Stimulated activated CD4-positive, alpha-beta T cell treated with anti-CD3 and anti-CD28 coated beads, Interleukin-1b, Interleukin-23, amount 100 ng/mL, for 4 hours (primary cell): Measurements from ENCODE around the gene ANO2.
"Not testable (repeated sequence)": the region's sequence is repeated elsewhere in the genome, so short reads cannot be mapped to it uniquely, and the experiment has no call there.

ENCODE experiments used
- DNase-seq, 2 donors: peaks; one replicate each; pipeline ENCODE4 v3.0.0-alpha.2; 2020; ENCODE audit warnings: low read depth in 2 of 2

ANO2 gene

DNA sequence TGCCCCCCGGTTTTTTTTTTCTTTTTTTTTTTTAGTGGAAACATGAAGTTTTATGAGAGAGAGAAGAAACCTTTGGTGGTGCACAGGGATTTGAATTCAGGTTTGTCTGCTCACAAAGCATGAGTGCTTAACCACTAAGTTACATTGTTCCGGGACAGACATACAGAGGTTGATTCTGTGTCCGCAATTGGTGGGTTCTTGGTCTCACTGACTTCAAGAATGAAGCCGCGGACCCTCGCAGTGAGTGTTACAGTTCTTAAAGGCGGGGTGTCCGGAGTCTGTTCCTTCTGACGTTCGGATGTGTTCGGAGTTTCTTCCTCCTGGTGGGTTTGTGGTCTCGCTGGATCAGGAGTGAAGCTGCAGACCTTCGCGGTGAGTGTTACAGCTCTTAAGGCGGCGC lies 57.2 kb downstream of the ANO2 start:
- DNase-seq = not testable (repeated sequence)

DNA sequence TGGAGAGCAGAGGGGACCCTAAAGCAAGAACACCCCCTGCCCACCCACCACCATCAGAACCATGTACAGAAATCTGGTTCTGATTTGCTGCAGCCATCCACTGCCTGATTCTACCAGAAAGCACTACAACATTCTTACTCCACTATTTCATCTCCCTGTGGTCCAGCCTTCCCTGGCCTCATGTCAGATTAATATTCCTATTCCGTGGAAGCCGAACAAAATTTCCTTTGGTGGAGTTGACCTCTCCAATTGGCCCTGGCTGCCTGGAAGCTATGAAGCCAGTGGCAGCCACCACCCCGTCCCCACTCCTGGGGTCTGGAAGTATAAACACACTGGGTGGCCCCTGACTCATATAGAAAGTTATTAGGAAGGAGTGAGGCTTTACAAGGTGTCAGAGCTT lies 60.2 kb downstream of the ANO2 start:
- no peak for DNase-seq

DNA sequence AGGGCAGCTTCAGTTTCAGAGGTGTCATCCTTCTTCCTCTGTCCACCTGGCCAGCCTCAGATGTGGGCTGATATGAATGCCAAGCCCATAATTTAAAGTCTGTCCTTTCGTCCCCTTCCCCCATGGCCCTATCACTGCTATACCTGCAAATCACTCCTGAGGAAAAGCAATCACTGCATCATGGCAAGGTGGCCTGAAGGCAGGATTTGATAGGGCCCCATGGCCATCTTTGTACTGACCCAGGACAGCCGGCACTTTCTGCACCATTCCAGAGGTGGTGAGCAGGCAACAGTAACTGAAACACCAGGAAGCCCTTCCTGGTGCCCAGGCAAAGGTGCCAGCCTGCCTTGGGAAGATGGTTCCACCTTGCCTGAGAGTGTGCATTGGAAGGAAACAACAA lies 60.8 kb downstream of the ANO2 start:
- no peak for DNase-seq

DNA sequence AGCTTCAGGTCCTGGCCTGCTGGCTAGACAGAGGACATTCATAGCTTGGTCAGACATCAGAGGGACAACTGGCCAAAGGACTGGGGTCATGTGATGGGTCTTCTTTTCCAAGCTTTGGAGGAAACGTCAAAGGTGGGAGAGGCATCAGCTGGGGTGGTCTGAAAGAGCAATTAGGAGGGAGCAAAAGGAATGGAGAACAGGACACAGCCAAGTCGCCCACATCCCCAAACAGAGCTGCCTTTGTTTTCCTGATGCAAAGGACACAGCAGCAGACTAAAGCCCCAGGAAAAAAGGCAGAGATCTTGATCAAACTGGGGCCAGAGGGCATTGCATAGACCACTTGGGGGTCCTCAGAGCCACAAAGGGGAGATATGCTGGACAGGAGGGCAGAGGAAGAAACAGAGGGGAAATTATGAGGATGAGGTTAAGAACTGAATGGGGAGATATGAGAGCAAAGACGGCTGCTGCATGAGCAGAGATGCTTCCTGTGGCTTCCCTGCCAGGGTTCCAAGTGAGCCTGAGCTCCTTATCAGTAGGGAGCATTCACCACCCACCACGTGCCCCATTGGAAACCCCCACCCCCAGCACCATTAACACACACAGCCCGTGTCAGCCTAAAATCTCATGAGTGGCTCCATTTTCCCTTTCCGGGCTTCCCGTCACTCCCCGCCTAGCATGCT lies 62.4 kb downstream of the ANO2 start:
- no peak for DNase-seq

- DNase-seq = no peak
These were observed 63.4 kb downstream of the ANO2 start for GRCh38 chr12:5881666-5882065.

- no peak for DNase-seq
These were observed 63.9 kb downstream of the ANO2 start for GRCh38 chr12:5881101-5881606.

- DNase-seq = no peak
These were observed 69.2 kb downstream of the ANO2 start for GRCh38 chr12:5875851-5876250.

GRCh38 chr12:5874514-5874913 lies 70.5 kb downstream of the ANO2 start:
- no peak for DNase-seq

DNA sequence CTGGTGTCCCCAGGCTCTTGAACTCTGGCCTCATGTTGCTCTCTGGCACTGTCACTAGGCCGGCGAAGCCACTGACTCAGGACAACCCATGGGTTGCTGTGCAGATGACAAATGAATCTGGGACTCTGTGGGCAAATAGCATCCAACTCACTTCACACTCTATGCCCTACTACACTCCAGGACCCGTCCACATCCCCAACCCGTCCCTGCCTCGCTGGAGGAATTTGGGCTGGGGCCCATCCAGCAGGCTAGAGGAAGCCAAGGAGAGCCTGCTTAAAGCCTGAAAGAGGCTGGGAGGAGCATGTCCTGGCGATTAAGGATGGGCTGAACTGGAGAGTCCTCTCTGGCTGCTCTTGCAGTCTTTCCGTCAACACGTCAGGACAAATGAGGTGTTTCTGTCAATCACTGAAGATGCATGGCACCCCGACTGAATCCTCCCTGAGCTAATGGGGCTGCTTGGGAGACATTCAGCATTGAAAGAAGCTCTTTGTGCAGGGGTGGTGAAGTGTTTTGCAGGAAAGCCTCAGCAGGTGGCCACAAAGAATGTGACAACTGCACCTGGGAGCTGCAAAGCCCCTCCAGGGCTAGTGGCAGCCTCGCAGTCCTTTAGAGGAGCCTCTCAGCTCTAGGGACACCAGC lies 71.7 kb downstream of the ANO2 start:
- no peak for DNase-seq

DNA sequence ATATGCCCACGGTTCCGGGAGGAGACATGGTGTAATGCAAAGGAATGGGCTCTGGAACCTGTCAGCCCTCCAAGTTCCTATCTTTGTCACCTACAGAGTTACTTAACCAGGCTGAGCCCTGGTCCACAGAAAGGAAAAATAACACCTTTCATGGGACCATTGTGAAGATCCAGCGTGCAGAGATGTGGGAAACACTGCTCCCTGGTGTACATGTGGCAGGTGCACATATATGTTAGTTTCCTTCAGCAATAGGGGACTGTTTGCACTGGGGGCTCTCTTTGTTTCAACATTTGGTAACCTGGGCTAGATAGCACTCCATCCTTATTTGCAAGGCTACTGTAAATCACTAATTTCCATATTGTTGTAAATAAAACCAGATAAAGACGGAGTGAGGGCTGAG lies 72.3 kb downstream of the ANO2 start:
- no peak for DNase-seq

DNA sequence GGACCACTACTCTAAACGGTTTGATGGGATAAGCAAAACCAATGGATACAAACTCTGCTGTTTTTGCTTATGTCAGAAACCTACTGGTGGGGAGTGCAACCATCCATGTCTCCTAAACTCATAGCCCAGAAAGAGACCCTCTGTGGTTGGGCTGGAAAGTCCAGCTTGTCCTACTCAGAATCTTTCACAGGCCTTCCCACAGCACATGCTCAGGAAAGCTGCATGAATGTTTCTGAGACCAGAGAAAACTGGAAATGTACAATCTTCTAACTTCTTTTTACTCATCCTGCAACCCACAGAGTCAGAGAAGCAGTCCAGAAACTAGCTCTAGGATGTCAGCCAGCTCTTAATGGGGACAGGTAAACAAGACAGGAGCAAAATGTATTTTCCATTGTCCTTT lies 73.3 kb downstream of the ANO2 start:
- DNase-seq = no peak

GRCh38 chr12:5870183-5870582 lies 74.9 kb downstream of the ANO2 start:
- DNase-seq = no peak

DNA sequence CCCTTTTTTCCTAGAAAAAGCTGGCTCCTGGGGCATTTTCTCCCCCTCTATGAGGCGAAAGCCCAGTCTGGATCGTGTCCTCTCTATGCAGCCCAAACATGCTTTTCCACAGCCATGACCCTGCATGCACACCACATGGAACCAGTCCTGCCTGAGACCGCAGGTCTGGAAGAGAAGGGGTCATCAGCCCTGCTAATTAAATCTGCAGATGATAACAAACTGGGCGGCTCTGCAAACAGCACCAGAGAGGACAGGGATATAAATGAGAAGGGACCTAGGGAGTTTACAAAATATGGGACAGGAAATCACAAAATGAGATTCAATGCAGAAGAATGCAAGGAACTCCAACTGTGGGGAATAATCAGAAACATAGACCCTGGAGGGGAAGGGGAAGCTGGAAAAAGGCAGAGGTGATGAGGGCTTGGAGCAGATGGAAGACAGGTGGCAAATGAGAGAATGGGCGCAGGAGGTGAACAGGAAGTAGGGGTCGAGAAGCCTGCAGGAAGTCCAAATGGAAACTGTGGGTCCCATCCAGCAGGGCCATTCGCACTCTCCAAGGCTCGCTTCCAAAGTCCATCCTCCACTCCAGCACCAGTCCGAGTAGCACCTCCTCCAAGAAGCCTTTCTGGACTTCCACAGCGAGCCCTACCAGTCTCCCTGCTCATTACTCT lies 76.3 kb downstream of the ANO2 start:
- no peak for DNase-seq

DNA sequence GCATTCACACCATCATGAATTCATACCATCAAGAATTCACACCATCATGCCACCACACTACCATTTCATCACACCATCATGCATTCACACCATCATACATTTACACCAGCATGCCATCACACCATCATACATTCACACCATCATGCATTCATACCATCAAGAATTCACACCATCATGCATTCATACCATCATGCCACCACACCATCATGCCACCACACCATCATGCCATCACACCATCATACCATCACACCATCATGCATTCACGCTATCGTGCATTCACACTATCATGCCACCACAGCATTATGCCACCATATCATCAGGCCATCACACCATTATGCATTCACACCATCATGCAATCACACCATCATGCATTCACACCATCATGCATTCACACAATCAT lies 79.7 kb downstream of the ANO2 start:
- no peak for DNase-seq

DNA sequence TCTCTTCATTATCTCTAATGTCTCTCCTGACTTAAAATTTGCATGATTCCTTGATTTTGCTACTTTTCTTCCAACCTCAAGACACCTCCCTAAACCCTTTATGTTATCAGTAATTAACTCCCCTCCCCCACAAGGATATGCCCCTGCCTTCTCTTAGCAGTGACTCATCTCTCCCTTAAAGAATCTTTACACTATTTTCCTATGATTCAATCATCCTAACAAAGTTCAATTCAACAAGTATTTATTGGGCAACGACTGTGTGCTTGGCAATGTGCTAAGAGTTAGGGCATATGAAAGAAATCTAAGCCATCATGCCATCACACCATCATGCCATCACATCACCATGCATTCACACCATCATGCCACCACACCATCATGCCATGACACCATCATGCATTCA lies 80.1 kb downstream of the ANO2 start:
- DNase-seq = no peak

- no peak for DNase-seq
These were observed 80.8 kb downstream of the ANO2 start for GRCh38 chr12:5864301-5864700.

DNA sequence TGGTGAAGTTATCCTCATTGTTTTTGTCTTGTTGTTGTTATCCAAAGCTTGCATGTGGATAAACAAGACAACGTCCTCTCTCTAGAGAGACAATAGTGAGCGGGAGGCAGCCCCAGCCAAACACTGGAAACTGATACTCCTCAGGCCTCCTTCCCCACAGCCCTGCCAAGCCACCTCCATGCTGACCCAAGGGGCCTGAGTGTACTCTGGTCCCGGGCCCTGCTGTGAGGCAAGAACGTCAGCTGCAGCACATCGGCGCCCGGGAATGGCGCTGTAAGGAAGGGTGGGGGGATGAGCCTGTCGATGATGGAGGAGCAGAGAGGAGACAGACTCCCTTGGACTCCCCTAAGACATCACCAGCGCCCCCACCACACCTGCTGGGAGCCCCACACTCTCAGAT lies 83.6 kb downstream of the ANO2 start:
- no peak for DNase-seq

DNA sequence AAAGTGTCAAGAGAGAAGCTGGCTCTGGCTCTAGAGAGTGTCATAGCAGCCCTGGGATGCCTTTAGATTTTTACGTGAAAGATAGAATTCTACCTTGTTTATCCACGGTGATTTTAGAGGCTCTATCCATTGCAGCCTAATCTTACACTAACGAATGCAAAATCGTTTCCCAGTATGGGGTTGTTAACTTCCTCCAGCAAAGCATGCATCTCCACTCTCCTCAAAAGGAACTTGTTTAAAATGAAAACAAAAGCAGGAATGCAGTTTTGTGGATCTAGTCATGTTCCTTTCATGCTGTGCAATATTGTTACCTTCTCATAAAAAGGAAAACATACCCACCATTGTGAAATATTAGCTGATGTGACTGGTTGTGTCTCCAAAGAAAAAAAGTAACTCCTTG lies 88.4 kb downstream of the ANO2 start:
- no peak for DNase-seq

DNA sequence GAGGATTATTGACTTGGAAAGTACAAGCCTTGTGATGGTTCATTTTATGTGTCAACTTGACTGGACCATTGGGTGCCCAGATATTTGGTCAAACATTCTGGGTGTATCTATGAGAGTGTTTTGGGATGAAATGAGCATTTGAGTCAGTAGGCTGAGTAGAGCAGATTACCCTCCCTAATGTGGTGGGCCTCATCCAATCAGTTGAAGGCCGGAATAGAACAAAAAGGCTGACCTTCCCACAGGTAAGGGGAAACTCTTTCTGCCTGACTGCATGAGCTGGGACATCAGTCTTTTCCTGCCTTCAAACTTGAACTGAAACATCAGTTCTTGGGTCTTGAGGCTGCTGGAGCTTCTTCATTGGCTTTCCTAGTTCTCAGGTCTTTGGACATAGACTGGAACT lies 98.1 kb downstream of the ANO2 start:
- no peak for DNase-seq

DNA sequence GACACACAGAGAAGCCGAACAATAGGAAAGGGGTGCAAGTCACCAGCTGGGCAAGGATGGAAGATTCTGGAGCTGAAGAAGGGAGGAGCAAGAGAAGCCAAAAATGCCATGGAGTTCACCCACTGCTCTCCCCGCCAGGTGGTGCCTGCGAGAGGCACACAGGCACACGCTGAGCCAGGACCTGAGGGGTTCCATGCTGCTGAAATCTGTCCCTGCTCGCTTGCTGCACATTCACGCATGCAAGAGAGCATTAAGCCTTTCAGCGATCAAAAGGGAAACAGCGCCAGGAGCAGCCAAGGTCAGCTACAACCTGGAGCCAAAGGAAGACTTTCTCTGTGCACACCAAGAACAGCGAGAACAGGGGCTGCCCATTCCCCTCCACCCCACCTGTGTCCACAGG lies 104.1 kb downstream of the ANO2 start:
- no peak for DNase-seq

GRCh38 chr12:5830111-5830510 lies 114.9 kb downstream of the ANO2 start:
- DNase-seq = no peak

DNA sequence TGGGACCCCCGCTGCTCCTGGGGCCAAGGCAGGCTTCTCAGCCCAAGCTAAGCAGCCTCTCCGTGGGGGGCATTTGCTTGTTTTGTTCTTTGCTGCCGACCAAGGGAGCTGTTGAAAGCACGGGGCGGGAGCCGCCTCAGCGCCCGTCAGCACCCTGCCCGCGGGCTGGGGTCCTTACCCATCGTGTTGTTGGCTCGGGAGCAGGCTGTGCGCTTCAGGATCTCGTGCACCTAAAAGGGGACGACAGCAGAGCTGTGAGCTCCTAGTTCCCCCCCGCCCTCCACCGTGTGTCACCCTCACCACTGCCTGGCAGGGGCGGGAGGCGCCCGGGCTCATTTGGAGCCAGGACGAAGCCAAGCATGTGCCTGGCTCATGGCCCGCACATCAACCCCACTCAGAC lies 117.5 kb downstream of the ANO2 start:
- DNase-seq = no peak

GRCh38 chr12:5825761-5826160 lies 119.3 kb downstream of the ANO2 start:
- not testable (repeated sequence) for DNase-seq
